GM10248 (cell line): ENCODE measurements around the gene SDCCAG8.

Experiments
- CTCF ChIA-PET: fragments of 300-600 bp; sonication (Branson Sonifier 250); formaldehyde crosslinking; extraction: SDS; loops from one replicate; lab custom pipeline; 2021; ENCODE audit warnings: antibody characterized with exemption; lab: Yijun Ruan, JAX
- POLR2A ChIA-PET: fragments of 350-650 bp; sonication (Branson Sonifier 250); formaldehyde crosslinking; extraction: SDS; loops from one replicate; lab custom pipeline; 2020; ENCODE audit warnings: antibody characterized with exemption; lab: Yijun Ruan, JAX
- DNase-seq: peaks from one replicate; pipeline ENCODE4 v3.0.0; 2012; ENCODE audit errors: extremely low spot score
- TF ChIP-seq, protein P1 (sequence below): IDR thresholded peaks from 2 replicates; pipeline ENCODE4 v1.5.1; 2012; ENCODE audit warnings: mild to moderate bottlenecking, low read depth; ENCODE audit errors: extremely low read depth, missing control alignments, control extremely low read depth

SDCCAG8 gene

DNA sequence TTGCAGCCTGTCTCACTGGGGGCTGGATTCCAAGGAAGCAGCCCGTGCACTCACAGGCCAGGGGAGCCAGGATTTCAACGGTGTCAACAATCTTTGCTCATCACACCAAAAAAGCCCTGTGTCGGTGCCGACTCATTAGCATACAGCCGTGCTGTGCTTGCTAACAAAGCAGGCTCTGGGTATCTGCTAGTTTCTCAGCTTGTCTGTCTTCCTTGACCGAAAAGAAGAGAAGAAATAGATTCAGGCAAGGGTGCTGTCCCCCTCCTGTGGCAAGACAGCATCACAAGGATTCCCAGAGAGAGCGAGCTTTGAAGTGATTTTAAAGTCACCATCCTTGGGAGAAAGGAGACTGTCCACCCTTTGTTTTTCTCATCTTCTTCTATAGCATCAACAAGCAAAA lies 214.7 kb downstream of the SDCCAG8 start:
- DNase-seq: no peak
- TF ChIP-seq, protein P1, sequence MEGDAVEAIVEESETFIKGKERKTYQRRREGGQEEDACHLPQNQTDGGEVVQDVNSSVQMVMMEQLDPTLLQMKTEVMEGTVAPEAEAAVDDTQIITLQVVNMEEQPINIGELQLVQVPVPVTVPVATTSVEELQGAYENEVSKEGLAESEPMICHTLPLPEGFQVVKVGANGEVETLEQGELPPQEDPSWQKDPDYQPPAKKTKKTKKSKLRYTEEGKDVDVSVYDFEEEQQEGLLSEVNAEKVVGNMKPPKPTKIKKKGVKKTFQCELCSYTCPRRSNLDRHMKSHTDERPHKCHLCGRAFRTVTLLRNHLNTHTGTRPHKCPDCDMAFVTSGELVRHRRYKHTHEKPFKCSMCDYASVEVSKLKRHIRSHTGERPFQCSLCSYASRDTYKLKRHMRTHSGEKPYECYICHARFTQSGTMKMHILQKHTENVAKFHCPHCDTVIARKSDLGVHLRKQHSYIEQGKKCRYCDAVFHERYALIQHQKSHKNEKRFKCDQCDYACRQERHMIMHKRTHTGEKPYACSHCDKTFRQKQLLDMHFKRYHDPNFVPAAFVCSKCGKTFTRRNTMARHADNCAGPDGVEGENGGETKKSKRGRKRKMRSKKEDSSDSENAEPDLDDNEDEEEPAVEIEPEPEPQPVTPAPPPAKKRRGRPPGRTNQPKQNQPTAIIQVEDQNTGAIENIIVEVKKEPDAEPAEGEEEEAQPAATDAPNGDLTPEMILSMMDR: no peak
- ChIA-PET CTCF (no interaction called here), POLR2A (no interaction called here)

DNA sequence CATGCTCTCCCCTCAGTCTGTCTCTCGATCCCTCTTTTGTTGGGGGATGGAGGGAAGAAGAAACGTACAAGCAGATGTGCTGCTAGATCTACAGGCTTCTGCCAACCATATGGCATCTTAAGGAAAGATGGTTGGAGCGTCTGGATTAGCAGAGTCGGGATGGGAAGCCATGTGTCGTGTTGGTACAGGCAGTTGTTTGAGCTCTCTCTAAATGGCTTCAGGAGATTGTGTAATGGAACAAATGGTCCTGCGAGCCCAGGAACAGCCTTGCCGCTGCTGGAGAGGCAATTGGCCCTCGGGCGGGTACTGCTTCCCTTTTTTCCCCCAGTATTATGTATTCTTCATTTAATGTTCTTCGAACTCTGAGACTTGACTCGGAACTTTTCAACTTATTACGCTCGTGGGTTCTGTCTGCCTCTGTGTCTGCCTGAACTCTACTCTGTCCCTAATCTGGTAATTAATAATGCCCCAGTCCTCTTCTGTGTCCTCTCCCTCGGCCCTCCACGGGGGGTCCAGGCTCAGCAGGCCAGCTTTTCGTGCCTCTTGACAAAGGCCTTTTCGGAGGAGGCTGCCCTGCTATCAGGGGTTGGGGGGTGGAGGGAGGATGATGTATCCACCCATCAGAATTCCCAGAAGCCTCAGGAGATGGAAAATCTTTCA lies 215.3 kb downstream of the SDCCAG8 start:
- ChIA-PET CTCF (no interaction called here), POLR2A (no interaction called here)
- TF ChIP-seq, protein P1: no peak
- no peak for DNase-seq

DNA sequence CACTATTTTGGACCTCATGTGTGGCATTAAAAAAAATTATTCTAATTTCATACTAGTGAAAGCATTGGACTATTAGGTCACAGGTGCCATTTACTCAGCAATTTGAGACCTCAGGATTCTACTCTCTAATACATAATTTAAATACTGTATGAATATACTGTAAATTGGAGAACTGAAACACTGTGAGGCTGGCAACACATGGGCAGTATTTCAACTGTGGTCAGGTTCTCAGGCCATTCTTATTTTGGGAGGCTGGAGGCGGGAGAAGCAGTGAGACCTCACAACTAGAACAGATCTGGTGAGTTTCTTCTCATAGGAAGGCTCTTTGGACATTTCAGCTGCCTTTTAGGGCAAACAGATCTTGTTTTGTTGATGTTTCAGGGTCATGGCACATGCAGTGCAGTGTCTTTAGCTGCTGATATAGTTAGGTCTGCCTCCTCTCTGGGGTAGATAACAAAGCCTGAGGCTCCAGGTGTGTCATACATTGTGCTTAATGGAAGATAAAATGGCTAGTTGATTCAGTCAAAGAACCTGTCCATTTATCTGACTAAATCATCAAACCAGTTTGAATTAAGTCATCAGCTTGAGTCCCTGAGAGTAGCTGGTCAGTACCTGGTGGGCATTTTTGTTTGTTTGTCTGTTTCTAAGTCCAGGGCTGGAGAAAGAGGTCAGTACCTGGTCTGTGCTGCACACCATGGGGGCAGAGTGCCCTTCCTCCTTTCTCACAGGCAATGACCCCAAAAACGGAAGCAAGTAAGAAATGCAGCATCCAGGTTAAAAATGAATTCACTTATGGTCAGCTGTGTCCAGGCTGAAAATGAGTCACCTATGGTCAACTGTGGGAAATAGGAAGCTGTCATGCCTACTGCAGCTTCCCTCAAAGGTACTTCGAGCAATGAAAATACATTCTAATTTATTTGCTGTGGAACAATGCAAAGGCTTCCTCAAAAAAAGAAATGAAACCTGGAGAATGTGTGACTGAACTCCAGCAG lies 216.2 kb downstream of the SDCCAG8 start:
- POLR2A ChIA-PET: interaction anchor here (0.6 kb wide), 1 partner anchor 1612 kb away, joined by 4 read pairs; no protein-coding TSS in a partner anchor
- peak; percentile 26 for DNase-seq
- CTCF ChIA-PET: no interaction called here

DNA sequence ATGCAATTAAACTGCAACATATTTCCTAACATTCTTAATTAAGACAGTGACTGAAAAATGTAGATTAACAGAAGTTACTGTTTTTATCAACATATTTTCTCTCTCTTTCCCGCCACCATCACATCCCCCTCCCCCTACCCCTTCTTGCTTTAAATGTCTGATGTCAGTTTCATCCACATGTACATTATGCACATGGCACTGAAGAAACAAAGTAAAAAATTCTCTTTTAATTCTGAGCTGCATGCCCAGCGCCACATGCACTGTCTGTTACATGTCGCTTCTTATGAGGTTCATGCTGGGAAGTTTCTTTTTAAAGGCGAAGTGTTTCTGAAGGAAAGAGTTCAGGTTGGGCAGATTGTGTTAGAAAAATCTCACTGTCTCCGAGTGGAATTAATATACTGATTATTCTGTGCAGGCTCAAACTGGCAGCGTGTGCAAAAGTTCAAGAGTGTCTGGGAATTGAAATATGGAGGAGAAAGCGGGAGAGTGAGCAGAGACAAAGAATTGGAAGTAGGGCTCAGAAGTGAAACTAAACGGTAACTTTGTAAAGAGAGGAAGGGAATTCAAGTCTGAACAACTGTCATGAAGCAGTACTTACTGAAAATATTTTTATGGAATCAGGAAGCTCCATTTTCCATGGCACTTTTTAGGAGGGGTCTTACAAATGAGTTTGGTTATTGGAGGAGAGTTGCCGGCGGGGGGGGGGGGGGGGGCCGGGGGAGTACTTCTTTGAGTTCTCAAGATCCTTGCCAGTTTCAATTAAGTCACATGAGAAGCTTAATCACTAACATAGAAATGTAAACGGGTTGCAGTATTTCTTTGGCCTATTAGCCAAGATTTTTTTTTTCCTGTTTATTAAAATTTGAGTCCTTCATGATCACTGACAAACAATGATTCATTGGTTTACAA lies 217.6 kb downstream of the SDCCAG8 start:
- ChIA-PET CTCF (interaction anchor here (0.8 kb wide), 1 partner anchor 28 kb away, joined by 3 read pairs; no protein-coding TSS in a partner anchor), POLR2A (interaction anchor here (0.6 kb wide), 1 partner anchor 556 kb away, joined by 3 read pairs; no protein-coding TSS in a partner anchor)
- TF ChIP-seq, protein P1: no peak
- DNase-seq: peak; percentile 23

More for the DNA sequence above, 216.2 kb downstream of the SDCCAG8 start:
- TF ChIP-seq, protein P1: no peak

DNA sequence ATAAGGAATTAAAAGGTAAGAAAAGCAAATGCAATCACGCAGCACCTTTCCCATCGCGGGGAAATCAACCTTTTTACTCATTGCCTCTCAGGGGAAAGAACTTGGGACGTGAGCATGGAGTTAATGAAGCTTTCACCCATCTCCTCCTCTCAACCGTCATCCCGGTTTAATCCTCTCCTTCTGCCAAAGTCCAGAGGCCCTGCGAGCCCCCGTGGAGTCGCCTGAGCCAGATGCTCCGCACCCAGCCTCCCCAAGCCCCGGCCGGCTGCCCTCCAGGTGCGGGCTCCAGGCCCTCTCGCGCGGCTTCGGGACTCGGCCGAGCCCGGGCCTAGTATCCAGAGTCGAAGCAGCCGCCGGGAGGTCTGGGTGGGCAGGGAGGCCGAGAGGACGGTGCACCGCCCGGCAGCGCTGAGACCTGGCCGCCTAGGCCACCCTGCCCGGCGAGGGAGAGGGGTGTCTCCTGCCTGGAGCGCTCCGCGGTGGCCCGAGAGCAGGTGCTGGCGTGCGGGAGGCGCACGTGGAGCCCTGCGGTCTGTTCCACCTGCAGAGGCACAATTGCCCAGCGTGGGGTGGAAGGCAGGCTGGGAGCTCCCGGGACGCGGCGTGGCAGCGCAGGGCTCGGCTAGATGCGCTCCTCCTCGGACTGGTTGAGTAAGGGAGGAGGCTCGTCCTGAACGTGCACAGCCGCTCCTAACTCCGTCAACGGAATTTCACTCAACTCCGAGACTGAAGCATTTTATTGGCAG lies 218.5 kb downstream of the SDCCAG8 start:
- TF ChIP-seq, protein P1: no peak
- ChIA-PET POLR2A (no interaction called here), CTCF (interaction anchor here (0.8 kb wide), 1 partner anchor 29 kb away, joined by 3 read pairs; no protein-coding TSS in a partner anchor)
- DNase-seq: no peak
